Caki2 (cell line): Measurements from ENCODE around the gene TMCO6. TPM values are rescaled to one million over a fixed set of nuclear protein-coding genes. Genes with fewer than 3 reads are reported as not detected.
"Not testable (repeated sequence)": the region's sequence is repeated elsewhere in the genome, so short reads cannot be mapped to it uniquely, and the experiment has no call there.

ENCODE experiments used
- DNase-seq: peaks from one replicate; pipeline ENCODE4 v3.0.0-alpha.2; 2015; ENCODE audit warnings: low read depth
- in situ Hi-C: cut with HindIII; loops from 2 replicates; pipeline ENCODE4 v1.10.0; 2016; ENCODE audit warnings: low sequenced_read_pairs, low pct_unique_long_range_greater_than_20kb, mixed read lengths
- total RNA-seq: library from RNA; depleted of rRNA; stranded (reverse); fragments of >200 nt; shearing (Covaris generic); gene quantifications from 2 replicates; pipeline ENCODE4 v1.2.3, GENCODE V29; 2014; ENCODE audit warnings: low replicate concordance

The TMCO6 gene
- total RNA-seq, 1 experiment from 2014 or later = 14.0 TPM

DNA sequence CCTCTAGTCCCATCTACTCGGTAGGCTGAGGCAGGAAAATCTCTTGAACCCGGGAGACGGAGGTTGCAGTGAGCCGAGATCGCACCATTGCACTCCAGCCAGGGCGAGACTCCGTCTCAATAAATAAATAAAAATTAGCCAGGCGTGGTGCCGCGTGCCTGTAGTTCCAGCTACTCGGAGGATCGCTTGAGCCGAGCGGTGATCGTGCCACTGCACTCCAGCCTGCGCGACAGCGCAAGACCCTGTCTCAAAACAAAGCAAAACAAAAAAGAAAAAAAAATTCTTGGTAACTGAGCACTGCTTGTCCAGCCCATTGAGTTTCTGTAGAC, 24.7 kb downstream of the TMCO6 start:
- no peak for DNase-seq
- in situ Hi-C loops = no loop called here

- in situ Hi-C loops = no loop called here
- peak; percentile 90 for DNase-seq
Observed at GRCh38 chr5:140664359-140665119, 25.3 kb downstream of the TMCO6 start, which contains the start of gene WDR55. Gene WDR55 (plus strand): TSS chr5:140664904. CDS start chr5:140664913, 9 bp downstream.

GRCh38 chr5:140671035-140671434, 31.8 kb downstream of the TMCO6 start:
- in situ Hi-C loops = not testable (repeated sequence)

GRCh38 chr5:140671472-140672125, 32.3 kb downstream of the TMCO6 start:
- in situ Hi-C loops = no loop called here
- DNase-seq = no peak

More at GRCh38 chr5:140671035-140671434, 31.8 kb downstream of the TMCO6 start:
- not testable (repeated sequence) for DNase-seq

- no peak for DNase-seq
Observed at GRCh38 chr5:140672455-140673186, 33.4 kb downstream of the TMCO6 start.

GRCh38 chr5:140673187-140673976, 34.1 kb downstream of the TMCO6 start, which contains the start of gene DND1:
Gene DND1 (minus strand): TSS chr5:140673576. CDS start chr5:140673542, 34 bp downstream.
- no peak for DNase-seq
- in situ Hi-C loops = no loop called here

More at GRCh38 chr5:140672455-140673186, 33.4 kb downstream of the TMCO6 start:
- in situ Hi-C loops = no loop called here

DNA sequence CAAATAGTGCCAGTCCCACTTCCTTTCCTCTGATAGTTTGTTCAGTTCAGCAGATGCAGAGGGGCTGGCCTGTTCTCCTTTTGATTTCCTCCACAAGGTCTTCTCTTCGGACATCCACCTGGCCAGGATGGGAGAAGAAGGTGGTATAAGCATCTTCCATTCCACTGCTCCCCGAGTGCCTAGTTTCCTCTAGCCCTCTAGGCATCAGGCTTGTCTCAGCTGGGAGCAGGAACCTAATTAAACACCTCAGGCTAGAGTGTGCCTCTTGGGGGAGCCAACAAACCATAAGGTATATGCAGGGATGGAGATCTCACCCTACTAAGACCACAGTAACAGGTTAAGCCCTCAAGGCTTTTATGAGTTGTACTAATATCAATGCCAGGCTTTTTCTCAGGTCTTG, 35.0 kb downstream of the TMCO6 start:
- in situ Hi-C loops = no loop called here

GRCh38 chr5:140674629-140675028, 35.4 kb downstream of the TMCO6 start:
- DNase-seq = no peak
- in situ Hi-C loops = no loop called here

More for the DNA sequence above, 35.0 kb downstream of the TMCO6 start:
- no peak for DNase-seq

- in situ Hi-C loops = no loop called here
Observed at GRCh38 chr5:140677947-140678346, 38.7 kb downstream of the TMCO6 start.

GRCh38 chr5:140678993-140679392, 39.7 kb downstream of the TMCO6 start:
- in situ Hi-C loops = no loop called here
- DNase-seq = no peak

More at GRCh38 chr5:140677947-140678346, 38.7 kb downstream of the TMCO6 start:
- no peak for DNase-seq

DNA sequence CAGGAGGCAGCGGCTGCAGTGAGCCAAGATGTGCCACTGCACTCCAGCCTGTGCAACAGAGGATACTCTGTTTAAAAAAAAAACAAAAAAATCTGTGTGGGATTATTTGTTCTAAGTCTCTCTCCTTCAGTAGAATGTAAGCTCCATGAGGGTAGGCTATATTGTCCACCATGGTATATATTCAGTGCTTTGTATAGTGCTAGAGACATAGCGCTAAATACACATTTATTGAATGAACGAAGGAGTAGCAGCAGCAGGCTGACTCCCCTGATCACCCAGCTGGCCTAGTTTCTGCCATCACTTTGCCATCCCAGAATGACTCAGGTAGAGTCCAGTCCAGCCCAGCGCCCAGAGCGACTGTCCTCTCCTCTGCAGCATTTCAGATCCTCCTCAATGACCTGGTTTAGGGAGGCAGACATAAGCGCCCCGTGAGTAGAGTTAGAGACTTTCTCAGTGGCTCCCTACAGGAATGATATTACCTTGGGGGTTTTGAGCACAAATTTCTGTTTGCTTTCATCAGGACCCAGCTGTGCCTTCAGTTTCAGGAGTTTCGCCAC, 51.2 kb downstream of the TMCO6 start:
- DNase-seq = no peak
- in situ Hi-C loops = no loop called here

GRCh38 chr5:140690941-140691924, 52.0 kb downstream of the TMCO6 start, which contains the start of the genes HARS1 and HARS2:
Gene HARS1 (minus strand): TSS chr5:140691370. CDS start chr5:140691304, 66 bp downstream.
Gene HARS2 (plus strand): TSS chr5:140691455. CDS start chr5:140691649, 194 bp downstream.
- in situ Hi-C loops = no loop called here
- DNase-seq = peak; percentile 96

- no peak for DNase-seq
- in situ Hi-C loops = no loop called here
Observed at GRCh38 chr5:140694276-140694675, 55.0 kb downstream of the TMCO6 start.
